Activated B cell treated with CpG ODN at 0.5 μM for 24 hours (primary cell): ENCODE results near the gene TLE2. TPM values are rescaled to one million over a fixed set of nuclear protein-coding genes. Genes with fewer than 3 reads are reported as not detected.

Experiments used
- ATAC-seq: fragments of 200-7000 bp; cut with Tn5 transposase; one replicate; pipeline ENCODE4 v1.10.0; 2021; ENCODE audit warnings: low read depth, mild to moderate bottlenecking, moderate library complexity
- CTCF ChIA-PET: fragments of 350-600 bp; sonication (Branson Sonifier 250); formaldehyde crosslinking; loops from one replicate; lab custom pipeline; 2021; ENCODE audit warnings: antibody characterized with exemption; lab: Charles Lee
- POLR2A ChIA-PET: fragments of 350-600 bp; sonication (Branson Sonifier 250); formaldehyde crosslinking; loops from one replicate; lab custom pipeline; 2021; ENCODE audit warnings: antibody characterized with exemption; lab: Charles Lee
- DNase-seq: peaks from one replicate; pipeline ENCODE4 v3.0.0; 2022
- H3K27ac Mint-ChIP-seq: one replicate; pipeline ENCODE4 v1.8.0; 2020; ENCODE audit warnings: mixed read lengths
- H3K27me3 Mint-ChIP-seq: one replicate; pipeline ENCODE4 v1.8.0; 2021; ENCODE audit warnings: mixed read lengths
- H3K36me3 Mint-ChIP-seq: one replicate; pipeline ENCODE4 v1.8.0; 2021; ENCODE audit warnings: low read depth, mixed read lengths
- H3K4me1 Mint-ChIP-seq: one replicate; pipeline ENCODE4 v1.8.0; 2021; ENCODE audit warnings: mixed read lengths
- H3K4me3 Mint-ChIP-seq: one replicate; pipeline ENCODE4 v1.8.0; 2020; ENCODE audit warnings: mild to moderate bottlenecking, mixed read lengths
- H3K9me3 Mint-ChIP-seq: one replicate; pipeline ENCODE4 v1.8.0; 2020; ENCODE audit warnings: mixed read lengths
- intact Hi-C: fragments of 100-400 bp; cut with micrococcal nuclease; formaldehyde crosslinking; loops from one replicate; pipeline ENCODE4 v1.15.1; 2024
- total RNA-seq: library from RNA; stranded (reverse); gene quantifications from 2 replicates; pipeline ENCODE4 v1.2.3, GENCODE V29; 2022
- TF ChIP-seq, protein P1 (sequence below): fragments of 200-600 bp; IDR thresholded peaks from one replicate; pipeline ENCODE4 v1.8.0; 2022; ENCODE audit warnings: antibody characterized with exemption, mild to moderate bottlenecking

The TLE2 gene
- total RNA-seq, 1 donor from 2014 or later, result 0.58 TPM

DNA sequence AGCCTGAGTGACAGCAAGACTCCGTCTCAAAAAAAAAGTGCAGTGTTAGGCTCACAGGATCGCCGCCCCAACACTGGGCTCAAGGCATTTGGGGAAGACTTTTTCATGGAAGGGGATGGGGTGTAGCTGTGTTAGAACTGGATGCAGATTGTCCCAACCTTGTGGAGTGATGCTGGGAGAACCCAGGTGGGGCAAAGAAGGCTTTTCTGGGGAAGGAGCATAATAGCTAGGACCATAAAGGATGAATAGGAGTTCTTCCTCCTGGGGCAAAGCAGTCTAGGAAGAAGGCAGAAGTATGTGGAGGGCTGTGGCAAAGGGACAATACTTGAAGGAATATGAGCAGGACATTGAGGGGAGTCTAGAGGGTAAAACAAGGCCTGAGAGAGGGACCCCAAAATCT lies 40.5 kb downstream of the TLE2 start:
- Mint-ChIP-seq H3K27ac (no peak overlapping the region), H3K4me3 (no peak overlapping the region), H3K36me3 (no peaks in the 10 kb centered on the region), H3K9me3 (no peaks in the 10 kb centered on the region), H3K27me3 (peaks cover 8% of the 10 kb centered on the region), H3K4me1 (peaks cover 7% of the 10 kb centered on the region)
- ATAC-seq, result no peak
- CTCF ChIA-PET, result no interaction called here
- intact Hi-C loops, result no loop called here
- POLR2A ChIA-PET, result no interaction called here
- TF ChIP-seq, protein P1, sequence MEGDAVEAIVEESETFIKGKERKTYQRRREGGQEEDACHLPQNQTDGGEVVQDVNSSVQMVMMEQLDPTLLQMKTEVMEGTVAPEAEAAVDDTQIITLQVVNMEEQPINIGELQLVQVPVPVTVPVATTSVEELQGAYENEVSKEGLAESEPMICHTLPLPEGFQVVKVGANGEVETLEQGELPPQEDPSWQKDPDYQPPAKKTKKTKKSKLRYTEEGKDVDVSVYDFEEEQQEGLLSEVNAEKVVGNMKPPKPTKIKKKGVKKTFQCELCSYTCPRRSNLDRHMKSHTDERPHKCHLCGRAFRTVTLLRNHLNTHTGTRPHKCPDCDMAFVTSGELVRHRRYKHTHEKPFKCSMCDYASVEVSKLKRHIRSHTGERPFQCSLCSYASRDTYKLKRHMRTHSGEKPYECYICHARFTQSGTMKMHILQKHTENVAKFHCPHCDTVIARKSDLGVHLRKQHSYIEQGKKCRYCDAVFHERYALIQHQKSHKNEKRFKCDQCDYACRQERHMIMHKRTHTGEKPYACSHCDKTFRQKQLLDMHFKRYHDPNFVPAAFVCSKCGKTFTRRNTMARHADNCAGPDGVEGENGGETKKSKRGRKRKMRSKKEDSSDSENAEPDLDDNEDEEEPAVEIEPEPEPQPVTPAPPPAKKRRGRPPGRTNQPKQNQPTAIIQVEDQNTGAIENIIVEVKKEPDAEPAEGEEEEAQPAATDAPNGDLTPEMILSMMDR, result no peak
- no peak for DNase-seq

DNA sequence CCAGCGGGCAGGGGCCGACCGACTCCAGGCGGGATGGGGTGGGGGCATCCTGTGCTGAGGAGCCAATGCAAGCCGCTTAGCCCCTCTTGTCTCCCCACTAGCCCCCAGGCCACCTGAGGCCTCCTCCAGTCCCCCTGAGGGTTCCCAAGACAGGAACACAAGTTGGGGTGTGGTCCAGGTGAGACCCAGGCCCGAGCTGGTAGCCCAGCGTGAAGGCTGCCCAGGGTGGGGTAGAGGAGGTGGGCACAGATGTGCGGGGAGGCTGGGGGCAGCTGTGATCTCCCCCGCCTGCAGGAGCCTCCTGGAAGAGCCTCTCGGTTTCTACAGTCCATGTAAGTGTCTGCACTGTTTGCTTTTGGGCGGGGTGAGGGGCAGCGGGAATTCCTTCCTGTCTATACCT lies 41.3 kb downstream of the TLE2 start:
- no peak overlapping the region for H3K27ac Mint-ChIP-seq
- H3K4me3 Mint-ChIP-seq, result no peak overlapping the region
- intact Hi-C loops, result no loop called here
- no peaks in the 10 kb centered on the region for H3K9me3 Mint-ChIP-seq
- no peaks in the 10 kb centered on the region for H3K36me3 Mint-ChIP-seq
- CTCF ChIA-PET, result no interaction called here
- H3K4me1 Mint-ChIP-seq, result peaks cover 14% of the 10 kb centered on the region
- peaks cover 13% of the 10 kb centered on the region for H3K27me3 Mint-ChIP-seq
- no peak for DNase-seq
- TF ChIP-seq, protein P1, result no peak
- ATAC-seq, result no peak
- POLR2A ChIA-PET, result no interaction called here

DNA sequence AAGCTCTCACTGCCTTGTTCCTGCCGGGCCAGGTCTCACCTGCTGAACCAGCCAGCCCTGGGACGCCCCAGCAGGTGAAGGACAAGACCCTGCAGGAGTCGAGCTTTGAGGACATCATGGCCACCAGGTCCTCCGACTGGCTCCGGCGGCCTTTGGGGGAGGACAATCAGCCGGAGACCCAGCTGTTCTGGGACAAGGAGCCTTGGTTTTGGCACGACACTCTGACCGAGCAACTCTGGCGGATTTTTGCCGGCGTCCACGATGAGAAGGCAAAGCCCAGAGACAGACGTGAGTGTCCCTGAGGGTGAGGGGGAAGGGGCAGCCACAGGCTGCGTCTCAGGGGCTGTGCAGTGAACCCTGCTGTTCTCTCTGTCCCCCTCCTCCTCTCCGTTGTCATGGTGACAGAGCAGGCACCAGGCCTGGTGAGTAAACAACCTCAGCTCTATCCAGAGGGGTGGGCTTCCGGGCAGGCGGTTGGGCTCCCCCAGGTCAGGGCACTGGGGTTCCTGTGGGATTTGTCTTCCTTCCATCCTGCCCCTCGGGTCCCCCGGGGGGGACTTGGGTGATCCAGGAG lies 42.0 kb downstream of the TLE2 start:
- CTCF ChIA-PET, result no interaction called here
- Mint-ChIP-seq H3K4me1 (peaks cover 14% of the 10 kb centered on the region), H3K27me3 (peaks cover 13% of the 10 kb centered on the region), H3K36me3 (no peaks in the 10 kb centered on the region), H3K27ac (no peak overlapping the region), H3K9me3 (no peaks in the 10 kb centered on the region), H3K4me3 (no peak overlapping the region)
- TF ChIP-seq, protein P1, result no peak
- intact Hi-C loops, result no loop called here
- no peak for DNase-seq
- POLR2A ChIA-PET, result no interaction called here
- ATAC-seq, result no peak

DNA sequence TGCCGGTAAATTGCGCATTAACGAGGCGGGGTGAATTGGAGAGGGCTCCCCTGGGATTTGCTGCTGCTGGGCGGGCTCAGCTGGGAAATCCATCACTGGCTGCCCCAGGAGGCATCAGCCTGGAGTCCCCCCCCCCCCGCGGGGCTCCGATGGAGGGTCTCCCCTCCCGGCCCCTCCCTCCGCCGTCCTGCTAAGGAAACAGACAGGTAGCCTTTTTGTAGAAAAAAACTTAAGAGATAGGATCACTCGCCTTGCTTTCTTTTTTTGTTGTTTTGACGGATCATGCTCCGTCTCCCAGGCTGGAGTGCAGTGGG lies 44.9 kb downstream of the TLE2 start:
- H3K27ac Mint-ChIP-seq, result no peak overlapping the region
- no peak for ATAC-seq
- peaks cover 15% of the 10 kb centered on the region for H3K27me3 Mint-ChIP-seq
- no peaks in the 10 kb centered on the region for H3K36me3 Mint-ChIP-seq
- ChIA-PET CTCF (no interaction called here), POLR2A (no interaction called here)
- H3K4me3 Mint-ChIP-seq, result no peak overlapping the region
- intact Hi-C loops, result no loop called here
- TF ChIP-seq, protein P1, result no peak
- DNase-seq, result no peak
- H3K4me1 Mint-ChIP-seq, result peaks cover 17% of the 10 kb centered on the region
- no peaks in the 10 kb centered on the region for H3K9me3 Mint-ChIP-seq

DNA sequence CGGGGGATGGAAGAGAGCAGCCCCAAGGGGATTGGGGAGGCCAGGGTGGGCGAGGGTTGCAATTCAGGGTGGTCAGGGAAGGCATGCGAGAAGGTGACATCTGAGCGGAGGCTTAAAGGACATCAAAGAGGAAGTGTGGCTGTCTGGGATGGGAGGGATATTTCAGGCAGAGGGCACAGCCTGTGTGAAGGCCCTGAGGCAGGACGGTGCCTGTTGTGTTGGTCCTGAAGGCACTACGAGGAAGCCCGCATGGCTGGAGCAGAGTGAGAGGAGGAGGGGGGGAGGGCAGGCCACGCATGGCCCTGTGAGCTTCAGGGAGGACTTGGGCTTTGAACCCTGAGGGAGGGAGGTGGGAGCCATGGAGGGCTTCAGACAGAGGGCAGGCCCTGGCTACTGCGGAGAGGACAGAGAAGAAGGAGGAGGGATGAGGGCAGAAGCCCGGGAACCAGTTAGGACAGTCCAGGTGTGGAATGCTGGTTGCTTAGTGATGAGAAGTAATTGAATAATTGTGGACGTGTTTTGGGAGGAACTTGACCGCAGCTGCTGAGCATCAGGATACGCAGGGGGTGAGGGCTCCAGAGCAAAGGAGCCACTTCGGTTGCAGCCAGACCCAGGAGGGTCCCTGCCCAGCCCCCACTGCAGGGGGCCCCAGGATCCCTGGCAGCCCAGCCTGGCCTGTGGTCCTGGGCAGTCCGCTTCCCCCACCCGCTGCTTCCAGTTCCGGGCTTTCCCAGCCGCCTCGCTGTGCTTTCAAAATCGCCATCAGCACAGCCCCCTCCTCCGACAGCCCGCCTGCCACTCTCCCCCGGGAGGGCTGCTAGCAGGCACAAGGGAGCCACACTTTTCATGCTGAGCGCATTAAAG lies 45.5 kb downstream of the TLE2 start:
- peak overlapping the region; percentile 29 for H3K4me3 Mint-ChIP-seq
- no peak overlapping the region for H3K27ac Mint-ChIP-seq
- TF ChIP-seq, protein P1, result no peak
- intact Hi-C loops, result no loop called here
- no peaks in the 10 kb centered on the region for H3K36me3 Mint-ChIP-seq
- ChIA-PET POLR2A (no interaction called here), CTCF (no interaction called here)
- DNase-seq (peak; percentile 24), ATAC-seq (peak; percentile 82)
- peaks cover 14% of the 10 kb centered on the region for H3K27me3 Mint-ChIP-seq
- H3K9me3 Mint-ChIP-seq, result no peaks in the 10 kb centered on the region
- H3K4me1 Mint-ChIP-seq, result peaks cover 17% of the 10 kb centered on the region
